Trophoblast cell (in vitro differentiated cells and primary cell): ENCODE results near the gene NTMT2.

Source experiments
- DNase-seq, 2 donors: peaks; one replicate each; pipeline ENCODE4 v3.0.0-alpha.2; 2016
- H2AFZ ChIP-seq: 2 replicates; pipeline ENCODE4 v1.6.1; 2013; ENCODE audit warnings: low read length, moderate library complexity, mild to moderate bottlenecking; ENCODE audit not compliant: insufficient read depth, poor library complexity
- H2AK5ac ChIP-seq: 2 replicates; pipeline ENCODE4 v1.6.1; 2013; ENCODE audit warnings: mild to moderate bottlenecking, low read length
- H2BK120ac ChIP-seq: 2 replicates; pipeline ENCODE4 v1.6.1; 2013; ENCODE audit warnings: low read length, mild to moderate bottlenecking, moderate library complexity; ENCODE audit not compliant: insufficient read depth, poor library complexity
- H2BK12ac ChIP-seq: 2 replicates; pipeline ENCODE4 v1.6.1; 2013; ENCODE audit warnings: mild to moderate bottlenecking, low read length, moderate library complexity
- H2BK5ac ChIP-seq: 2 replicates; pipeline ENCODE4 v1.6.1; 2013; ENCODE audit warnings: low read length, low read depth, moderate library complexity, mild to moderate bottlenecking; ENCODE audit not compliant: poor library complexity
- H3K14ac ChIP-seq: 2 replicates; pipeline ENCODE4 v1.6.1; 2013; ENCODE audit warnings: mild to moderate bottlenecking, low read length
- H3K18ac ChIP-seq: 2 replicates; pipeline ENCODE4 v1.6.1; 2013; ENCODE audit warnings: mild to moderate bottlenecking, low read length
- H3K23ac ChIP-seq: 2 replicates; pipeline ENCODE4 v1.6.1; 2013; ENCODE audit warnings: low read length
- H3K27ac ChIP-seq: 2 replicates; pipeline ENCODE4 v1.5.1; 2013; ENCODE audit warnings: low read depth, mild to moderate bottlenecking, inconsistent platforms, low read length, moderate library complexity
- H3K27me3 ChIP-seq: 2 replicates; pipeline ENCODE4 v1.6.1; 2013; ENCODE audit warnings: inconsistent platforms, mild to moderate bottlenecking, low read length, moderate library complexity; ENCODE audit not compliant: insufficient read depth
- H3K36me3 ChIP-seq, 2 experiments: 1 replicate in 1 of 2; 2 replicates in 1 of 2; pipeline ENCODE4 v1.6.1; 2013; ENCODE audit warnings: low read length in 2 of 2, mild to moderate bottlenecking in 2 of 2, moderate library complexity in 1 of 2; ENCODE audit not compliant: insufficient read depth in 2 of 2, control insufficient read depth in 1 of 2
- H3K4ac ChIP-seq: 2 replicates; pipeline ENCODE4 v1.6.1; 2013; ENCODE audit warnings: low read depth, mild to moderate bottlenecking, low read length, moderate library complexity
- H3K4me1 ChIP-seq, 2 experiments: 1 replicate in 1 of 2; 2 replicates in 1 of 2; pipeline ENCODE4 v1.6.1; 2013; ENCODE audit warnings: low read length in 2 of 2, mild to moderate bottlenecking in 2 of 2, moderate library complexity in 1 of 2; ENCODE audit not compliant: insufficient read depth in 2 of 2, control insufficient read depth in 1 of 2
- H3K4me2 ChIP-seq: 2 replicates; pipeline ENCODE4 v1.6.1; 2013; ENCODE audit warnings: inconsistent platforms, mild to moderate bottlenecking, low read length, moderate library complexity
- H3K4me3 ChIP-seq: 2 replicates; pipeline ENCODE4 v1.5.1; 2013; ENCODE audit warnings: mild to moderate bottlenecking, low read depth, low read length, inconsistent platforms
- H3K79me1 ChIP-seq: one replicate; pipeline ENCODE4 v1.6.1; 2013; ENCODE audit warnings: low read length
- H3K79me2 ChIP-seq: 2 replicates; pipeline ENCODE4 v1.6.1; 2013; ENCODE audit warnings: low read length, mild to moderate bottlenecking; ENCODE audit not compliant: control insufficient read depth, insufficient read depth, poor library complexity
- H3K9ac ChIP-seq: 2 replicates; pipeline ENCODE4 v1.6.1; 2013; ENCODE audit warnings: mild to moderate bottlenecking, low read length
- H3K9me3 ChIP-seq: 2 replicates; pipeline ENCODE4 v1.6.1; 2013; ENCODE audit warnings: low read depth, mild to moderate bottlenecking, control low read depth, inconsistent platforms, low read length; ENCODE audit not compliant: insufficient read depth
- H4K12ac ChIP-seq: 2 replicates; pipeline ENCODE4 v1.6.1; 2013; ENCODE audit warnings: low read depth, mild to moderate bottlenecking, low read length, moderate library complexity
- H4K8ac ChIP-seq: 2 replicates; pipeline ENCODE4 v1.6.1; 2013; ENCODE audit warnings: low read depth, mild to moderate bottlenecking, low read length, moderate library complexity
- H4K91ac ChIP-seq: one replicate; pipeline ENCODE4 v1.6.1; 2013; ENCODE audit warnings: low read depth, mild to moderate bottlenecking, low read length, moderate library complexity
- whole genome bisulfite sequencing: extraction: QIAGEN DNeasy Blood & Tissue Kit; methylation state at CpG from one replicate; pipeline ENCODE4 v1.1.7; 2013; ENCODE audit warnings: missing lambda C conversion rate; ENCODE audit not compliant: insufficient read length, insufficient coverage; ENCODE audit errors: extremely low coverage; 5-methylcytosine and 5-hydroxymethylcytosine counted together

The NTMT2 gene

GRCh38 chr1:170149241-170149640, 3.5 kb downstream of the NTMT2 start:
- Histone ChIP-seq H3K4me2 (no peak overlapping the region), H2BK120ac (no peak overlapping the region), H3K4me1 (peaks cover 4 to 6% of the 10 kb centered on the region in 2 experiments), H3K4me3 (no peak overlapping the region), H3K23ac (no peak overlapping the region), H3K14ac (no peak overlapping the region), H4K91ac (no peak overlapping the region), H3K9ac (no peak overlapping the region), H2AK5ac (no peak overlapping the region), H4K8ac (no peak overlapping the region), H3K18ac (no peak overlapping the region), H3K27ac (no peak overlapping the region), H4K12ac (no peak overlapping the region), H3K9me3 (peaks cover 1% of the 10 kb centered on the region), H3K79me2 (no peaks in the 10 kb centered on the region), H2BK12ac (no peak overlapping the region), H2AFZ (no peak overlapping the region), H3K36me3 (no peaks in the 10 kb centered on the region), H3K4ac (no peak overlapping the region), H3K79me1 (peaks cover 4% of the 10 kb centered on the region), H2BK5ac (no peak overlapping the region), H3K27me3 (no peaks in the 10 kb centered on the region)
- WGBS = no CpG with 5 or more reads among the region's 3 CpGs
- no peak for DNase-seq

- Histone ChIP-seq H3K9ac (no peak overlapping the region), H3K14ac (no peak overlapping the region), H3K27me3 (no peaks in the 10 kb centered on the region), H3K23ac (no peak overlapping the region), H4K12ac (no peak overlapping the region), H3K4ac (no peak overlapping the region), H3K4me3 (no peak overlapping the region), H3K27ac (no peak overlapping the region), H4K8ac (no peak overlapping the region), H4K91ac (no peak overlapping the region), H3K79me2 (no peaks in the 10 kb centered on the region), H3K18ac (no peak overlapping the region), H2AK5ac (no peak overlapping the region), H3K4me2 (no peak overlapping the region), H3K79me1 (peaks cover 4% of the 10 kb centered on the region), H2BK120ac (no peak overlapping the region), H2BK5ac (no peak overlapping the region), H3K9me3 (peaks cover 3% of the 10 kb centered on the region), H3K4me1 (peaks cover 4 to 6% of the 10 kb centered on the region in 2 experiments), H3K36me3 (no peaks in the 10 kb centered on the region), H2BK12ac (no peak overlapping the region), H2AFZ (no peak overlapping the region)
- WGBS = no CpG with 5 or more reads among the region's 2 CpGs
- no peak for DNase-seq
Measured at GRCh38 chr1:170150016-170150415, 4.3 kb downstream of the NTMT2 start.

GRCh38 chr1:170150921-170151320, 5.2 kb downstream of the NTMT2 start:
- no peak overlapping the region for H3K9ac ChIP-seq
- H2BK120ac ChIP-seq = no peak overlapping the region
- H4K12ac ChIP-seq = no peak overlapping the region
- H3K4me3 ChIP-seq = no peak overlapping the region
- no peak overlapping the region for H3K14ac ChIP-seq
- H3K4me1 ChIP-seq = peaks cover under 1 to 3% of the 10 kb centered on the region in 2 experiments
- peaks cover 3% of the 10 kb centered on the region for H3K9me3 ChIP-seq
- no peak overlapping the region for H4K91ac ChIP-seq
- no peak for DNase-seq
- H3K27ac ChIP-seq = no peak overlapping the region
- no peak overlapping the region for H2AFZ ChIP-seq
- H3K27me3 ChIP-seq = no peaks in the 10 kb centered on the region
- no peak overlapping the region for H4K8ac ChIP-seq
- no peak overlapping the region for H2AK5ac ChIP-seq
- H3K79me1 ChIP-seq = peaks cover under 1% of the 10 kb centered on the region
- H3K18ac ChIP-seq = no peak overlapping the region
- no peak overlapping the region for H2BK12ac ChIP-seq
- WGBS = no CpG with 5 or more reads among the region's 2 CpGs
- H3K4ac ChIP-seq = no peak overlapping the region
- no peaks in the 10 kb centered on the region for H3K79me2 ChIP-seq
- H3K23ac ChIP-seq = no peak overlapping the region
- H3K4me2 ChIP-seq = no peak overlapping the region
- no peak overlapping the region for H2BK5ac ChIP-seq
- no peaks in the 10 kb centered on the region for H3K36me3 ChIP-seq

- Histone ChIP-seq H3K14ac (no peak overlapping the region), H3K79me1 (no peaks in the 10 kb centered on the region), H3K36me3 (no peaks in the 10 kb centered on the region), H2BK120ac (no peak overlapping the region), H3K9ac (no peak overlapping the region), H3K23ac (no peak overlapping the region), H3K4ac (no peak overlapping the region), H4K8ac (no peak overlapping the region), H3K4me1 (no peaks in the 10 kb centered on the region), H4K12ac (no peak overlapping the region), H3K27me3 (no peaks in the 10 kb centered on the region), H3K27ac (no peak overlapping the region), H3K9me3 (peaks cover 3% of the 10 kb centered on the region), H4K91ac (no peak overlapping the region), H2BK5ac (no peak overlapping the region), H2AK5ac (no peak overlapping the region), H2AFZ (no peak overlapping the region), H3K4me2 (no peak overlapping the region), H2BK12ac (no peak overlapping the region), H3K79me2 (no peaks in the 10 kb centered on the region), H3K18ac (no peak overlapping the region), H3K4me3 (no peak overlapping the region)
- no peak for DNase-seq
- WGBS = no CpG with 5 or more reads among the region's 1 CpG
Measured at GRCh38 chr1:170153417-170153816, 7.7 kb downstream of the NTMT2 start.
